Measurements from ENCODE around the gene NCCRP1. TPM values are rescaled to one million over a fixed set of nuclear protein-coding genes. Genes with fewer than 3 reads are reported as not detected.

Gene NCCRP1, protein sequence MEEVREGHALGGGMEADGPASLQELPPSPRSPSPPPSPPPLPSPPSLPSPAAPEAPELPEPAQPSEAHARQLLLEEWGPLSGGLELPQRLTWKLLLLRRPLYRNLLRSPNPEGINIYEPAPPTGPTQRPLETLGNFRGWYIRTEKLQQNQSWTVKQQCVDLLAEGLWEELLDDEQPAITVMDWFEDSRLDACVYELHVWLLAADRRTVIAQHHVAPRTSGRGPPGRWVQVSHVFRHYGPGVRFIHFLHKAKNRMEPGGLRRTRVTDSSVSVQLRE
- total RNA-seq = not detected in 2 replicates

DNA sequence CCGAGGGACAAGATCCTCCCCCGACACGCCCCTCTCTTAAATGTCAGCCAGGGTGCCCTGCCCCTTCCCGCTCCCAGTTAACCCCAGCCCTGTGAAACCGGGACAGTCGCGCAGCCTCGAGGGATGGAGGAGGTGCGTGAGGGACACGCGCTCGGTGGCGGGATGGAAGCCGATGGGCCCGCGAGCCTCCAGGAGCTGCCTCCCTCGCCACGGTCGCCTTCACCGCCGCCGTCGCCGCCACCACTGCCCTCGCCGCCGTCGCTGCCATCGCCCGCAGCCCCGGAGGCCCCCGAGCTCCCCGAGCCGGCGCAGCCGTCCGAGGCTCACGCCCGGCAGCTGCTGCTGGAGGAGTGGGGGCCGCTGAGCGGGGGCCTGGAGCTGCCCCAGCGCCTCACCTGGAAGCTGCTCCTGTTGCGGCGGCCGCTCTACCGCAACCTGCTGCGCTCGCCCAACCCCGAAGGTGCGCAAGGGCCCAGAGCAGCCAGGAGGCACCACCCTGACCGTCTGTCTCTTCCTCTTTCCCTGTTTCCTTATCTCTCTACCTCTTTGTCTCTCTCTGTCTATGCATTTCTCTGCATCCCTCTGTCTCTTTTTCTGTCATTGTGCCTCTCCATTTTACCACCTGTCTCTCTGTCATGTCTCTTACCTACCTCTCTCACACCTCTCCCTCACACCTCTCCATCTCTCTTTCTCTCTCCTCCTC lies at the start of gene NCCRP1:
Gene NCCRP1 (plus strand): TSS at position 105 of the 703 bp plus-strand sequence. CDS start 19 bp downstream, at position 124.

DNA sequence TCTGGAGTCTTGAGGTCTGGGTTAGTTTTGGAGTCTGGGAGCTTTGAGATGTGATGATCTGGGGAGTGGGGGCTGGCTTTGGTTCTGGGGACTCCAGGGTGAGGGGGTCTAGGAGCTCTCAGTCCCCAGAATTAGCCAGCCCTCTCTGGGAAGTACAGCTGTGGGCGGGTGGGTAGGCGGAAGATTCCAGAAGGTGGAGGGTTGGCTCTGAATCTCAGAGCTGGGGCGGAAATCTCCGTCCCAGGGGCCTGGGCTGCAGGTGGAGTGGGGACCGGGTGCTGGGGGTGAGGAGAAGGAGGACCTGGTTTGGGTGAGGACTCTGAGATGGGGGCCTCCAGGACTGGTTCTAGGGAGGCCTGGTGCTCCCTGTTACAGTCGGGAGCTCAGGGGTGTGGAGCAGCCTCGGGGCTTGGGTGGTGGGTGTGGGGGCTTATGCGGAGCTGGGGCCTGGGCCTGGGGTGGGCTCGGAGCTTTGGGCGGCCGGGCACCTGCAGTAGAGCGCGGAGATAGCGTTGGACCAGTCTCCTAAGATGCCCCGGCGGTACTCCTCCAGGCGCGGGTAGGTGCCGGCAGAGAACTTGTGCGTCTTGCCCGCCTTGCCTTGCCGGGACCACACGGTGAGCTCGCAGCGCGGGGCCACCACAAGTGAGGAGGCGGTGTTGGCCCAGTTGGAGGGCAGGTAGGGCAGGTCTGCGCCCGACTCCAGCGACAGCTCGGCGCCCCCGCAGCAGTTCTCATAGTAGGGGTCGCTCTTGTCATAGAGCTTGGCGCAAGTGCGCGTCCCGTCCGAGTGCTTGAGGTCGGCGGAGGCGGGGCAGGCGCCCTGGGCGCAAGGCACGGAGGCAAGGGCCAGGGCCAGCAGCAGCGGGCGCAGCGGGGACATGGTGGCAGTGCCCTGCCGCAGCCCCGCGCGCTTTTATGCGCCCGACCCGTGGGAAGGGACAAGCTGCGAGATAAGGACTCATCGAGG lies 6.9 kb downstream of the NCCRP1 start, which contains the start of gene SYCN:
Gene SYCN (minus strand): TSS at position 892 of the 970 bp plus-strand sequence. CDS start 9 bp downstream, at position 883.

DNA sequence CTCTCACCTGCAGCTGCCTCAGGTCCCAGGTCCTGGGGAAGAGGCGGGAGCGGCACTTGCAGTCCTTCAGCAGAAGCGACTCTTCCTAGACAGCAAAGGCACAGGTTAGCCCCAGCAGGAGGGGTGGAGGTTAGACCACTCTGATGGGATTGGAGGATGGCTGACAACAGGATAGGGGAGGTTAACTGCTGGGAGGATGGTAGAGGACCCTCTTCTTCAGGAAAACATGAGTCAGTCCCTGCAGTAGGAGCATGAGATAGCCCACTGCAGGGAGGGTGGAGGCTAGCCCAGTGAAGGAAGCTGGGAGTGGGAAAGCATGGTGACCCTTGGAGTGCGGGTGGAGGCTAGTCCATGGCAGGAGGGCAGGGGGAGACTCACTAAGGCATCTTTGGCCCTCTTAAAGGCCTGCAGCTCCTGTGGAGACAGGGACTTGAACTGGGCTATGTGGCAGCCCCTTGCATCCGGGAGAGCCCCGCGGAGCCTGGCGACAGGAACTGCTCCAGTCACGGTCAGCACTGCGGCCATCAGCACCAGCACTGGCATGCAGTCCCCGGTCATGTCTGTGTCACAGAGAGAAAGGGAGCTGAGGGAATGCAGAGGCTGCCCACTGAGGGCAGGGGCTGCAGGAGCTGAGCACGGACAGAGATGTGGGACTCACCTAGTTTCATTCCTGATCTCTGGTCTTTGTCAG lies 47.8 kb downstream of the NCCRP1 start, which contains the start of gene IFNL3:
Gene IFNL3 (minus strand): TSS at position 597 of the 691 bp plus-strand sequence. CDS start 39 bp downstream, at position 558.

DNA sequence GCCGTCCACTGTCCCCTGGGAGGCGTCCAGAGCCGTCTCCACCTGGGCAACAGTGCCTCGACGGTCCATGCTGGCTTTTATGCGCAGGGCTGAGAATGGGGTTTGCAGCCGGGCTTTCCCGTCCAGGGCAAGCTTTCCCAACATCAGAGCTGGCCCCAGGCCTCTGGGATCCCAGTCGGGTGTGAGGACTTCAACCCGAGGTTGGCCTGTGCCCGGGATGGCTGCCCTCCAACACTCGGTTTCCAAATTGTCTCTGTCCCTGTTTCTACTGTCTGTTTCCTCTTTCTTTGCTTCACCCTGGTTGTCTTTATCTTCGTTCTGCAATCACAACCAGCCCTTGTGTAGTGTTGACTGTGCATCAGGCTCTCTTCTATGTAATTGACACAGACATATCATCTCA lies 52.0 kb downstream of the NCCRP1 start, which contains the start of gene IFNL4:
Gene IFNL4 (minus strand): TSS at position 51 of the 400 bp plus-strand sequence.

Other genes starting within 250 kb of the NCCRP1 start
- gene FBXO17, start 221.2 kb upstream of the NCCRP1 start, total RNA-seq = 15.7 and 17.6 TPM in 2 replicates
- gene FBXO27, start 164.4 kb upstream of the NCCRP1 start, total RNA-seq = 1.3 and 2.3 TPM in 2 replicates
- gene ACP7, start 112.6 kb upstream of the NCCRP1 start, total RNA-seq = not detected in 2 replicates
- gene PAK4, start 71.2 kb upstream of the NCCRP1 start, total RNA-seq = 15.8 and 21.6 TPM in 2 replicates
- not detected in 2 replicates for gene SYCN, start 7.3 kb downstream of the NCCRP1 start, total RNA-seq
- gene IFNL3, start 48.0 kb downstream of the NCCRP1 start, total RNA-seq = not detected in 2 replicates
- not detected in 2 replicates for gene IFNL4, start 51.9 kb downstream of the NCCRP1 start, total RNA-seq
- gene IFNL2, start 71.4 kb downstream of the NCCRP1 start, total RNA-seq = not detected in 2 replicates
- not detected in 2 replicates for gene IFNL1, start 99.4 kb downstream of the NCCRP1 start, total RNA-seq
- 0.29 and 0.65 TPM in 2 replicates for gene LRFN1, start 123.9 kb downstream of the NCCRP1 start, total RNA-seq
- 51.9 and 70.2 TPM in 2 replicates for gene GMFG, start 139.1 kb downstream of the NCCRP1 start, total RNA-seq
- 64.7 and 68.9 TPM in 2 replicates for gene SAMD4B, start 145.5 kb downstream of the NCCRP1 start, total RNA-seq
- 29.8 and 32.0 TPM in 2 replicates for gene PAF1, start 194.1 kb downstream of the NCCRP1 start, total RNA-seq
- 17.3 and 24.2 TPM in 2 replicates for gene MED29, start 194.4 kb downstream of the NCCRP1 start, total RNA-seq
- 2.9 and 3.2 TPM in 2 replicates for gene ZFP36, start 209.9 kb downstream of the NCCRP1 start, total RNA-seq
- gene PLEKHG2, start 215.7 kb downstream of the NCCRP1 start, total RNA-seq = 31.7 and 36.9 TPM in 2 replicates
- gene RPS16, start 239.0 kb downstream of the NCCRP1 start, total RNA-seq = 47.4 and 84.9 TPM in 2 replicates
- 85.1 and 98.3 TPM in 2 replicates for gene SUPT5H, start 248.6 kb downstream of the NCCRP1 start, total RNA-seq